NCI-H1436 (cell line): ENCODE measurements around the gene IKZF5.

ENCODE experiments used
- DNase-seq: peaks from one replicate; lab custom pipeline; 2025; lab: John Stamatoyannopoulos, UW

Gene IKZF5

DNA sequence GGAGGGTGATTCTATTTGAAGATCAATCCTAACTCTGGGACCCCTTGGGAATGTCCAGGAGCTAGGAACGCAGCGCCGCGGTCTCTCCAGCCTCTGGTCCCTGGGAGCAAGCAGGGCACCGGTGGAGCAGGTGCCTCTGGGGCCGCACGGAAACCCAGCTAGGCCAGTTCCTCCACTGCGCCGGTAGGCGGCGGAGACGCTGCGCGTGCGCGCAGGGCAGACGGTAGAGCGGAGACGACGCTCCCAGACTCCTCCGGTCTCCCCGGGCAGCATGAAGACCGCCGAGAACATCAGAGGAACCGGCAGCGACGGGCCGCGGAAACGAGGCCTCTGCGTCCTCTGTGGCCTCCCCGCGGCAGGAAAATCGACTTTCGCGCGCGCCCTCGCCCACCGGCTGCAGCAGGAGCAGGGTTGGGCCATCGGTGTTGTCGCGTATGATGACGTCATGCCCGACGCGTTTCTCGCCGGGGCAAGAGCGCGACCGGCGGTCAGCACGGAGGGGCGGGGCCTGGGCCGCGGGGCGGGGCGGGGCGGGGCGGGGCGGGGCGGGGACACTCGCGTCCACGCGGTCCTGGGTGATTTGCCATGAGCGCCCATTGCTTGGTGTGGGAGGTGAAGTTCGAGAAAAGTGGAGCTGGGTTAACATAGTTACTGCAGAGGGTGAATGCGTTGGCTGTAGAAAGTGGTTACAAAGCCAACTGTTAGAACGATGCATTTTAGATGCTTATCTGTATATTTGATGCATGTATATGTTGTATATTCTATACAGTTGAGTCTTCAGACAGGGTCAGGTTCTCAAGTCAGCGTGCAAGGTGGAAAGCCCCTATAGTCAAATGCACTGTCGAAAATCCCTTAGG, 28.2 kb downstream of the IKZF5 start, which contains the start of gene PSTK:
PSTK (plus strand) TSS at position 193 of the 857 bp plus-strand sequence; CDS start at position 272, 79 bp downstream.
- peak; percentile 93 for DNase-seq

DNA sequence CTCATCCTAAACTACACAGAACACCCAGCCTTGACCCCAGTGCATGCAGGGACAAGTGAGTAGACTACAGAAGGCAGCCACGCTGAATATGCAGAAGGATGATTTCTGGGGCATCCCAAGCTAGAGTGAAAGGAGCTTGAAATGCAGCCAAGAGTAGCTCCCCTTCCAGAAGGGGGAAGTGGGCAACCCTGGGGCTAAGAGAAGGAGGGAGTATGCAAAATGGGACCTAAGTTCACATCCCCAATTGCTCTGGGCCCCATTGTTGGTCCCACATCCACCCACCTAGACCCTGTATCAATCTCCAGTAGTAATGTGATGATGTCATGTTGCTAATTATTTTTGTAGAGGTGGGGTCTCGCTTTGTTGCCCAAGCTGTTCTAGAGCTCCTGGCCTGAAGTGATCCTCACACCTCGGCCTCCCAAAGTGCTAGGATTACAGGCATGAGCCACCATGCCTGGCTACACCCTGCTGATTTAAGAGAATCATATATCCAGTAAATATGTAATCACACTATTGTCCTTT, 34.0 kb downstream of the IKZF5 start:
- DNase-seq = no peak

DNA sequence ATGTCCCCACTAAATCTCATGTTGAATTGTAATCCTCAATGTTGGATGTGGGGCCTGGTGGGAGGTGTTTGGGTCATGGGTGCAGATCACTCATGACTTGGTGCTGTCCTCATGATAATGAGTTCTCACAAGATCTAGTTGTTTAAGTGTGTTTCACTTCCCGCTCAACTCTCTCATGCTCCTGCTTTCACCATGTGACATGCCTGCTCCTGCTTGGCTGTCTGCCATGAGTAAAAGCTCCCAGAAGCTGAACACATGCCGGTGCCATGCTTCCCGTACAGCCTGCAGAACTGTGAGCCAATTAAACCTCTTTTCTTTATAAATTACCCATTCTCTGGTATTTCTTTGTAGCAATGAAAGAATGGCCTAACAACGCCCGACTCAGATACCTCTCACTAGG, 34.6 kb downstream of the IKZF5 start:
- DNase-seq = no peak

DNA sequence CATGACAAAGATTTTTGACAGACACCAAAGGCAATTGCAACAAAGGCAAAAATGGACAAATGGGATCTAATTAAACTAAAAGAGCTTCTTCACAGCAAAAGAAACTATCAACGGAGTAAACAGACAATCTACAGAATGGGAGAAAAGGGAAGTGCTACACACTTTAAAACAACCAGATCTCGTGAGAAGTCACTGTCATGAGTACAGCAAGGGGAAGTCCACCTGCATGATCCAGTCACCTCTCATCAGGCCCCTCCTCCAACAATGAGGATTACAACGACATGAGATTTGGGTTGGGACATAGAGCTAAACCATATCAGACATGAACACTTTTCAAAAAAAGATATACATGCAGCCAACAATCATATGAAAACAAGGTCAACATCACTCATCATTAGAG, 39.9 kb downstream of the IKZF5 start:
- DNase-seq = no peak

DNA sequence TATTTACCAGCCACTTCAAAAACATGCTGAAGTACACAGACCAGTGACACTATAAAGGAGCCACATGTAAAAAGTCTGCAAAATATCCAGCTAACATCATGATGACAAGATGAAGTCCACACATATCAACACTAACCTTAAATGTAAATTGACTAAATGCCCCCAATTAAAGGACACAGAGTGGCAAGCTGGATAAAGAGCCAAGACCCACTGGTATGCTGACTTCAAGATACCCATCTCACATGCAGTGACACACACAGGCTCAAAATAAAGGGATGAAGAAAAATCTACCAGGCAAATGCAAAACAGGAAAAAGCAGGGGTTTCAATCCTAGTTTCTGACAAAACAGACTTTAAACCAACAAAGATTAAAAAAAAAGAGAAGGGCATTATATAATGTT, 41.7 kb downstream of the IKZF5 start:
- no peak for DNase-seq

DNA sequence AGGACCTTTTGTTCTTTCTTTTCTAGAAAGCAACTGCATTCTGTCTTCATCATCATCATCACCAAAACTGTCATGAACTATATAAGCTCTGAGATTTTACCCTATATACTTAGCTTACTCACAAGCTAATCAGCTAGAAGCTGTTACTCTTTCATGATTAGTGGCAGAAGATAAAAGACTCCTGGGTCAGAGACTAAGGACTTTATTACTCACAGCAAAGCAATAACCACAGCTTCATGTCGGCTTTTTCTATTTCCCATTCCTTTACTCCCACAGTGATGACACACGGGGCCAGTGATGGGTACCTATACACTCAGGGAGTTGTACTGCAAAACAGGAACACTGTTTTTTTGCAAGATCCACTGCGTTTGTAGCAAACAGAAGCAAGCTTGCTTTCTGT, 46.2 kb downstream of the IKZF5 start:
- no peak for DNase-seq

DNA sequence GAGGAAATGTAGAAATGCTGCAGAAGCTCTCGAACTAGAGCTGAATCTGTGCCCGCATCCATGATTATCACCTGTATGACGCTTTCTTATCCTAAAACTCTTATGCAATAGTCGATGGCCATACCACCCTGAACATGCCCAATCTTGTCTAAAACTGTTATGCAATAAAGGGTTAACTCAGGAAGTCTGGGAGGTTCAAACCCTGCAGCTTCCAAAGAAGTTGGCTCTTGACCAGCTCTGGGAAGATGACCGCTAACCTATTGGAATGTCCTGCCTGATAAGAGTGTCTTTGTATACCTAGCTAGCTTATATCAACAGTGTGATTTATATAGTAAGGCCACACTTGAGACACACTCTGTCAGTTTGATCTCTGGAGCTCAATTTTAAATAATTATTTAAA, 51.1 kb downstream of the IKZF5 start:
- DNase-seq = no peak

DNA sequence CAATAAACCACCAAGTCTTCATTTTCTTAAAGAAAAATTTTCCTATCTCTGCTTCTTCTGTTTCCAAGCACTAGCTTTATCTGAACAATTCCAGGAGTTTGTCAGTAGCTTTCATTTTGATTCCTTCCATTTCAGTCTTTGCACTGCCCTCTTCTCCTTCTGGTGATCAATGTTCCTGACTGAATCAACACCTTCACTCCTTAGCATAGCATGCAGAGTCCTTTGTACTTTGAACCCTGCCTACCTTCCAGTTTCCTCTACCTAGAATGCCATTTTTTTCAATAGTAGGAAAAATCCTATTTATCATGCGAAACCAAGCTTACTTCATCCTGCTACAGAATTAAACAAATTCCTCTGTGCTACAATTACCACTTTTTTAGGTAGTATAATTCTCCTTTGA, 52.7 kb downstream of the IKZF5 start:
- DNase-seq = no peak

DNA sequence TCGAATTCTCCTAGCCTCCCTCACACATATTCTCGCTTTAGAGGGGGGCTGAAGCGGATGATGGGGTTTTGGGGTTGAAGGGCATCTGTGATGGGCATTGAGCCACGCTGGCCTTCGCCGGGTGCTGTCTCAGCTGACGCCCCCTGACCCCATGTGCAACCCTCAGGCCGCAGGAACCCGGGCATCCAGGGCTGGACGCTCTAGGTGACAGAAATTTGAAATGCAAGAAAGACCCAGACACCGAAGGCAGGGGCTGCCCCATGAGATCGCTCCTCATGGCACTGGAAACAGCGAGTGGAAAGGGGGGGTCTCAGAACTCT, 53.9 kb downstream of the IKZF5 start:
- DNase-seq = no peak

DNA sequence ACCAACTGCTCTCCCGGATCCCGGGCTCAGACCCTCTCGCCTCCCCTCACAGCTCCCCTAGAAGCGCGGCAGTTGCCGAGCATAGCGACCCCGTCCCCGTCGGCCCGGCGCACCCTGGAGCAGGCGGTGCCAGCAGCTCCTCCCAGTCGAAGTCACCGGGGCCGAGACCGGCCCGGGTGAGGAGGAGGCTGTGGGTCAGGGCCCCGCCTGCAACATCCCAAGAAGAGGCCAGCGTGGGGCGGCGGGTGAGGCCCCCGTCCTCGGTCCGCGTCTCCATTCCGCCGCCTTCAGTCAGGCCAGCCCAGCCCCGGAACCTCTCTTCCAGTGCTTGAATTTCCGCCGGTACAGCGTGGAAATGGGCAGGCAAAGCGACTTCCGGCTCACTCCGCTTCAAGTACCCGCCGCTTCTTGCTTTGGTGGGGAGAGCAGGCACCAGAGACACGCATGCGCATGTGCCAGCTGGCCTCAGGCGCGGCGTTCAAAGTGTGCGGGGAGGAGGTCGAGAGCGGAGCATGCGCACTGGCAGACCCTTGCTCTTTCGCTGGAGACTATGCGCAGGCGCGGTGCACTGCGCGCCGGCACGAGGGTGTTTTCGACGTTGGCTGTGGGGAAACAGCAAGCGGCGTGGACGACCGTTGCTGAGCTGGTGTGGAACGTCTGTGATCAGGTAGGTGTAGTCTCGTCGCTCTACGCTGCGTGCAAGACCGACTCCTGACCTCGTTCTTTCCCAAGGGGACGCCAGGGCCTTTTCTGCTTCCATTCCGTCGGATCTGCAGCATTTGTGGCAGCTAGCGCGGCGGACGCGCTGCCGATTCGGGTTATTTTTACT, 54.5 kb downstream of the IKZF5 start, which contains the start of gene C10orf88:
C10orf88 (minus strand) TSS at position 326 of the 829 bp plus-strand sequence; CDS start at position 277, 49 bp downstream.
- DNase-seq = peak; percentile 100

DNA sequence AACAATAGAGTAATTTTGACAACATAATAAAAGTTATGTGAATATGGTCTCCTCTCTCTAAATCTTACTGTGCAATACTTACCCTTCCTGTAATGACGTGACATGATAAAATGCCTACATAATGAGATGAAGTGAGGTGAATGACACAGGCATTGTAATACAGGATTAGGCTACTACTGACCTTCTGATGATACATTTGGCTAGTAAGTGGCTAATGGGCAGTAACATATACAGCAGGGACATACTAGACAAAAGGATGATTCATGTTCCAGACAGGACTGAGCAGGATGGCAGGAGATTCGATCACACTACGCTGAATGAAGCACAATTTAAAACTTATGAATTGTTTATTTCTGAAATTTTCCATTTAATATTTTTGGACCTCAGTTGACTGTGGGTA, 59.3 kb downstream of the IKZF5 start:
- no peak for DNase-seq
